CD4-positive, alpha-beta T cell treated with Interleukin-15 for 1 hour (primary cell): ENCODE data around the gene MTMR3.

Source experiments
- DNase-seq: peaks from one replicate; pipeline ENCODE4 v3.0.0-alpha.2; 2020

The MTMR3 gene

DNA sequence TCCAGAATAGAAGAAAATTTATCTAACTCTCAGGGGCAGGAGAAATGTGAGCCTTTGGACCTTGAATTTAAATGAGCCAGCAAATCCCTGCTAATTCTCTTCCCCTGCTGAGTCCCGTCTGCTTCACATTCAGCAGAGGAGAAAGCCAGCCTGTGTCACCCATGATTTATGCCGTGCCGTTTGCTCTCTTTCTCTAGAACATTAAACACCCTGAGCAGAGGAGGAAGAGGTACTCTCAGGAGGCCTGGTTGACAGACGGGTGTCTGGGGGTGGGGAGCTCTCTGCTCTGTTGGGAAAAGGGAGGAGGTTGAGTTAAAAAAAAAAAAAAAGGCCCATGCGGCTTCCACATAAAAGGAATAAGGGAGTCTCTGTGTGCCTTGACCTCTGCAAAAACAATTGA, 11.3 kb upstream of the MTMR3 start:
- no peak for DNase-seq

- DNase-seq = no peak
Observed at GRCh38 chr22:29872144-29872893, 10.7 kb upstream of the MTMR3 start.

GRCh38 chr22:29872989-29873388, 10.0 kb upstream of the MTMR3 start:
- DNase-seq = peak; percentile 28

DNA sequence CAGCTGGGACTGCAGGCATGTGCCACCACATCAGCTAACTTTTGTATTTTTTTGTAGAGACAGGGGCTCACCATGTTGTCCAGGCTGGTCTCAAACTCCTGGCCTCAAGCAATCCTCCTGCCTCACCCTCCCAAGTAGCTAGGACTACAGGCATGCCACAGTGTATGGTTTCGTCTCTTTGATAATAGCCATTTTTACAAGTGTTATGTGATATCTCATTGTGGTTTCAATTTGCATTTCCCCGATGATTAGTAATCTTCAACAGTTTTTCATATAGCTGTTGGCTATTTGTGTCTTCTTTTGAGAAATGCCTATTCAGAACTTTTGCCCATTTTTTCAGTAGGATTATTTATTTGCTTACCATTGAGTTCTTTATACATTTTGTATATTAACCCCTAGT, 9.0 kb upstream of the MTMR3 start:
- DNase-seq = no peak

DNA sequence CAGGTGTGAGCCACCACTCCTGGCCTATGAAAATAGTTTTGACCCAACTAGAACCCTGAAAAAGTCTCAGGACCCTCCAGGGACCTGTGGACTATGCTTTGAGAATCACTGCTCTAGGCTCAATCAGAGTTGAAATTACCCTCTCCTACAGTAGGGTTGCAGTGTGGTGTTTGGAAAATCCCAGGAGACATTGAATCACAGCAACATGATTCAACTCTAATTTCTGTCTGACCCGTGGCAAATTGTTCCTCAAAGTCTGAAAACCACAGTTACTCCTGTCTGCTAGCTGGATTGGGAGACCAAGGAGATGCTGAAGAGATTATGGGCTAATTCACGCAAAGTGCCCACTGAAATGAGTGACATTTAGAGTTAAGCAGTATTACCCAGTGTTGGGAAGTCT, 5.4 kb upstream of the MTMR3 start:
- no peak for DNase-seq

DNA sequence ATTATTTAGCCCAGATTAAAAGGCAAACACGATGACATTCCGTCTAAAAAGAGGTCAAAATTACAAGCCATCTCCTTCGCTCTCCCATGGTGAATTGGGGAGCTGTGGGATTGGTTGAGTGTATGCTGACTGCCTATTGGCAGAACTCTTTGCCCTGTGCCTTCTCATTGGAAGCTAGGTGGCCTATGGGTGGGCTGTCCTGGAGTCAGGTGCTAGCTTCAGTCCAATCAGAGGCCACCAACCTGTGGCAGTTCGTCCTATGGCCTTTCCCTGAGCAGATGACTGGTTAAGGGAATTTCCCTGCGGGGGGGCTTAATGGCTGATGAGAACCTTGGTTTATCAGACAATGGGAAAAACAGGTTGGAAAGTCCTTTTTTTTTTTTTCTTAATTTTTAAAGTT, 3.2 kb upstream of the MTMR3 start:
- no peak for DNase-seq

GRCh38 chr22:29882716-29883044, 294 bp upstream of the MTMR3 start:
- no peak for DNase-seq

- no peak for DNase-seq
Observed at GRCh38 chr22:29883775-29884097, 762 bp downstream of the MTMR3 start.

- no peak for DNase-seq
Observed at GRCh38 chr22:29885610-29886009, 2.6 kb downstream of the MTMR3 start.

DNA sequence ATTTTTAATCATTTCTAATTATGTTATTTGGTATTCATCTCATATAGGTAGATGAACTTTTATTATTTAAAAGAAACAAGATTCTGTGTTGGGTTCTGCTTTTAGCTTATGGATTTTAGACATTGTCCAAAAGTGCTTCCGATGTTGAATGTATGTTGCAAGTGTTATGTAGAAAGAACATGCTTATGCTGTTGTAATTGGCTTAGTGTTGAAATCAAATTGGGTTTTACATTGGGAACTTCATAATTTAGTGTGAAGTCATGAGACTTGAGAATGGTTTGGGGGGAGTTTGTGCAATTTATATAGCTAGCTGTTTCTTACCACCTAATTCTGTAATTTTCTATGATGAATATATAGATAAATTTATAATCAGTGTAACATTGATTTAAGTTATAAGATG, 3.6 kb downstream of the MTMR3 start:
- DNase-seq = no peak

DNA sequence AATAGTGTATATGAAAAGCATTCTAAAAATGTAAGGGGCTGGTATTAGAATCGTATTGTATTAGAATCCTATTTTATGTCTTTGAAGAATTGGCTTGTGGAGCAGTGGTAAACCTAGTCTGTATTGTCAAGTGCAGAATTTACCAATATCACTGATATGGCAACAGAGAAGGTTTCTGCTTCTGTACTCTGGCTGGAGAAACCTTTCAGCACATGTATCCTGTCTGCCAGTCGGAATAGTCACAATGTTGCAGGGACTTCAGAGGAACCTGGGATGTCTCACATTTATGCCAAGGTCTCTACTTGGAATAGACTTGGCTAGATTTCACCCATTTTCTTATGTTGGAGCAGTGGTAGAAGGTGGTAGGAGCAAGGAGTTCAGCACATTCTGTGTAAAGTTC, 4.4 kb downstream of the MTMR3 start:
- DNase-seq = no peak

DNA sequence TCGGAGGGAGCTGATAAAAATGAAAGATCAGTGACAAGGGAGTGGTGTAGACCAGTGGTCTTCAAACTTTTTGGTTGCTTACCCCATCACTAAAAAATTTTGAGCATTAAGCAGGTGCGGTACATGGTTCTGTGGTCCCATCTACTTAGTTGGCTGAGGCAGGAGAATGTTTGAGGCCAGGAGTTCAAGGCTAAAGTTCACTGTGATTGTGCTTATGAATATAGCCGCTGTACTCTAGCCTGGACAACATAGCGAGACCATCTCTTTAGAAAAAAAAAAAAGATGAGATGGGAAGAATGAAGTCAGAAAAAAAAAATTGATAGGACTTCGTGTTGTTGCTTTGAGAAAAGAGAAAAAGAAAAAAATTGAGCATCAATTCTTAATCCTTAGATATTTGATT, 7.8 kb downstream of the MTMR3 start:
- DNase-seq = no peak

- no peak for DNase-seq
Observed at GRCh38 chr22:29892315-29893156, 9.6 kb downstream of the MTMR3 start.

- no peak for DNase-seq
Observed at GRCh38 chr22:29901354-29901753, 18.4 kb downstream of the MTMR3 start.

DNA sequence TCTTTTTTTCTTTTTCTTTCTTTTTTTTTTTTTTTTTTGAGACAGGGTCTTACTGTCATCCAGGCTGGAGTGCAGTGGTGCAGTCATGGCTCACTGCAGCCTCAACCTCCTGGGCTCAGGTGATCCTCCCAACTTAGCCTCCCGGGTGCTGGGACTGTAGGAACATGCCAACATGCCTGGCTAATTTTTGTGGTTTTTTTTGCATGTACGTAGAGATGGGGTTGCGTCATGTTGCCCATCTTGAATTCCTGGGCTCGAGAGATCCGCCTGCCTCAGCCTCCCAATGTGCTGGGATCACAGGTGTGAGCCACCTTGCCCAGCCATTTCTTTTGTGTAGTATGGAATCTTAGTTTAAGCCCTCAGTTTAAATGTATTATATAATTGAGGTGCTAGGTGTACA, 20.4 kb downstream of the MTMR3 start:
- DNase-seq = no peak

- DNase-seq = no peak
Observed at GRCh38 chr22:29904020-29904419, 21.0 kb downstream of the MTMR3 start.

GRCh38 chr22:29907753-29908515, 25.0 kb downstream of the MTMR3 start:
- DNase-seq = peak; percentile 25

GRCh38 chr22:29912141-29912540, 29.2 kb downstream of the MTMR3 start:
- no peak for DNase-seq

- DNase-seq = no peak
Observed at GRCh38 chr22:29912605-29913398, 29.8 kb downstream of the MTMR3 start.

GRCh38 chr22:29914165-29914564, 31.2 kb downstream of the MTMR3 start:
- no peak for DNase-seq

GRCh38 chr22:29914991-29915533, 32.1 kb downstream of the MTMR3 start:
- no peak for DNase-seq

DNA sequence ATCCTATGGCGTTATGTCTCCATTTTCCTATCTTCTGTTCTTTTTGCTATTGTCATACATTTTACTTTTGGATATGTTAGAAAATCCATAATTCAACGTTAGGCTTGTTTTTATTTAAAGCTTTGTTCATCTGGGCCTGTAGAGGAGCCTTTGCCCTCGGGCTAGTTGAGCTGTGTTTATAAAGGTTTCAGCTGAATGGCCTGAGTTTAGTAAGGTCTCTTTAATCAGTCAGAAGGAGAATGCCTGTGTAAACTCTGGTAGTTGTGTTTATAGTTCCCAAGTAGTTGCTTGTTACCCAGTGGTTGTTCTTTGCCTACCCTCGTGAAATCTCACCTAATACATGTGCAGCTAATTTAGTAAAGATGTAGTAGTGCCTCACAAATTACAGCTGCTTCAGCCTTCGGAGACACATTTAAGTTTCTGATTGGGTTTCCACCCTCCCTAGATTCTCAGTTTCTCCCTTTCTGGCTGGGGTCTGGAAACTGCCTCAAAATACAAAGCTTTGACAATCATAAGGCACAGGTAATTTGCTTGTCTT, 33.1 kb downstream of the MTMR3 start:
- no peak for DNase-seq
